ENCODE measurements around the gene BRPF3. TPM values are rescaled to one million over a fixed set of nuclear protein-coding genes. Genes with fewer than 3 reads are reported as not detected.

Gene BRPF3
- total RNA-seq, 1 experiment from 2014 or later = 49.6 TPM

GRCh38 chr6:36263390-36264000 is 67.0 kb downstream of the BRPF3 start:
- in situ Hi-C loops (cut with HindIII; ENCODE audit: low pct_unique_long_range_greater_than_20kb, low sequenced_read_pairs) = no loop called here

GRCh38 chr6:36265744-36266143 is 69.2 kb downstream of the BRPF3 start:
- Histone ChIP-seq H3K27me3 (ENCODE audit: control insufficient read depth, insufficient read depth, low read length) (peaks cover 5% of the 10 kb centered on the region; the same call in 1 of the 2 replicates), H3K4me3 (ENCODE audit: low read depth in 2 of 2, low read length in 2 of 2) (no peak overlapping the region), H3K36me3 (ENCODE audit: control insufficient read depth, insufficient read depth, low read length) (no peaks in the 10 kb centered on the region), H3K4me1 (ENCODE audit: control insufficient read depth, insufficient read depth, low read length) (peaks cover 10% of the 10 kb centered on the region), H3K27ac (ENCODE audit: low read length) (no peak overlapping the region), H3K9me3 (ENCODE audit: control insufficient read depth, insufficient read depth, low read depth, low read length) (no peaks in the 10 kb centered on the region)
- ChIA-PET POLR2A (no interaction called here), CTCF (no interaction called here)
- TF ChIP-seq REST (IDR thresholded peaks at IDR 0.05; ENCODE audit: insufficient read depth in 1 of 2, low read depth in 2 of 2, low read length in 1 of 2) (no peak), POLR2AphosphoS5 (IDR thresholded peaks at IDR 0.05; ENCODE audit: low read depth, low read length) (no peak), CTCF (IDR thresholded peaks at IDR 0.05) (no peak), SIN3A (IDR thresholded peaks at IDR 0.05; ENCODE audit: borderline replicate concordance, insufficient read depth, low read depth, low read length) (no peak), TCF7L2 (IDR thresholded peaks at IDR 0.05; ENCODE audit: low read depth, low read length) (no peak)
- DNase-seq (ENCODE audit: low read depth, low spot score) (no peak), ATAC-seq (no peak)
- intact Hi-C loops (cut with micrococcal nuclease; ENCODE audit: unreplicated experiment) = no loop called here
- BruUV-seq (replicated peaks) = no TSS peak
- in situ Hi-C loops (cut with HindIII; ENCODE audit: low pct_unique_long_range_greater_than_20kb, low sequenced_read_pairs) = no loop called here

More at GRCh38 chr6:36263390-36264000, 67.0 kb downstream of the BRPF3 start:
- no peak overlapping the region for H3K27ac ChIP-seq (ENCODE audit: low read length)
- no peaks in the 10 kb centered on the region for H3K9me3 ChIP-seq (ENCODE audit: control insufficient read depth, insufficient read depth, low read depth, low read length)
- ATAC-seq = no peak
- ChIA-PET POLR2A (no interaction called here), CTCF (no interaction called here)
- no peaks in the 10 kb centered on the region for H3K4me1 ChIP-seq (ENCODE audit: control insufficient read depth, insufficient read depth, low read length)
- intact Hi-C loops (cut with micrococcal nuclease; ENCODE audit: unreplicated experiment) = no loop called here
- no peaks in the 10 kb centered on the region for H3K36me3 ChIP-seq (ENCODE audit: control insufficient read depth, insufficient read depth, low read length)
- no TSS peak for BruUV-seq (replicated peaks)
- TF ChIP-seq SIN3A (IDR thresholded peaks at IDR 0.05; ENCODE audit: borderline replicate concordance, insufficient read depth, low read depth, low read length) = no peak
- TF ChIP-seq CTCF (IDR thresholded peaks at IDR 0.05) = no peak
- no peak for TF ChIP-seq TCF7L2 (IDR thresholded peaks at IDR 0.05; ENCODE audit: low read depth, low read length)
- TF ChIP-seq POLR2AphosphoS5 (IDR thresholded peaks at IDR 0.05; ENCODE audit: low read depth, low read length) = no peak
- H3K27me3 ChIP-seq (ENCODE audit: control insufficient read depth, insufficient read depth, low read length) = peaks cover 5% of the 10 kb centered on the region; the same call in 1 of the 2 replicates
- no peak for DNase-seq (ENCODE audit: low read depth, low spot score)
- no peak overlapping the region for H3K4me3 ChIP-seq (ENCODE audit: low read depth in 2 of 2, low read length in 2 of 2)

Measured in Panc1 (cell line).